Left lung (tissue), 10 donors: Measurements from ENCODE around the gene ATP6V1G3. TPM values are rescaled to one million over a fixed set of nuclear protein-coding genes. Genes with fewer than 3 reads are reported as not detected.

Experiments used
- ATAC-seq: fragments of 200-7000 bp; cut with Tn5 transposase; one replicate; pipeline ENCODE4 v1.9.1; 2020; ENCODE audit warnings: moderate library complexity
- DNase-seq, 4 donors: peaks; one replicate each; pipeline ENCODE4 v3.0.0-alpha.2; 2013 to 2020
- H3K27ac ChIP-seq, 2 donors: fragments of 200-600 bp; sonication (generic) in 1 of 2; one replicate each; pipeline versions ENCODE4 v1.5.0 to v1.8.0; 2020 to 2021
- H3K27me3 ChIP-seq, 2 donors: fragments of 200-600 bp; sonication (generic) in 1 of 2; one replicate each; pipeline versions ENCODE4 v1.5.0 to v1.8.0; 2020 to 2021
- H3K36me3 ChIP-seq, 2 donors: fragments of 200-600 bp; sonication (generic) in 1 of 2; one replicate each; pipeline versions ENCODE4 v1.5.0 to v1.8.0; 2020 to 2021
- H3K4me1 ChIP-seq, 2 donors: fragments of 200-600 bp; one replicate each; pipeline ENCODE4 v1.8.0; 2021
- H3K4me3 ChIP-seq, 2 donors: fragments of 200-600 bp; sonication (generic) in 1 of 2; one replicate each; pipeline versions ENCODE4 v1.5.0 to v1.8.0; 2020 to 2021; ENCODE audit warnings: mild to moderate bottlenecking in 1 of 2
- H3K9me3 ChIP-seq, 2 donors: fragments of 200-600 bp; sonication (generic) in 1 of 2; one replicate each; pipeline versions ENCODE4 v1.5.0 to v1.8.0; 2020 to 2021
- intact Hi-C, 2 donors: fragments of 100-400 bp; cut with DNase I; formaldehyde crosslinking; loops; one replicate each; pipeline versions ENCODE4 v1.11.2 to v1.14.2; 2022
- polyA plus RNA-seq, 6 donors: library from polyadenylated mRNA; unstranded; fragments of 120-200 nt; gene quantifications; one replicate each; pipeline ENCODE4 v1.2.1, GENCODE V29; 2013; ENCODE audit not compliant: insufficient read length in 6 of 6
- total RNA-seq, 2 donors: library from RNA; stranded (reverse); fragmentation: NEBNext Ultra II Directional; extraction: Animal tissue kit (Norgen Biotek cat#: 25700); gene quantifications; one replicate each; pipeline ENCODE4 v1.2.1, GENCODE V29; 2021
- TF ChIP-seq, protein P1 (sequence below), 2 donors: fragments of 200-600 bp; sonication (generic) in 1 of 2; IDR thresholded peaks; one replicate each; pipeline versions ENCODE4 v1.5.0 to v1.8.0; 2021; ENCODE audit warnings: antibody characterized with exemption in 2 of 2
- donor health status: DM: no; HTN: yes; CAD: no.
- donor health status: DM: no; HTN: no; CAD: no.

Gene ATP6V1G3
- total and polyA plus RNA-seq, 8 donors, result not detected

GRCh38 chr1:198490224-198490623 is 50.3 kb downstream of the ATP6V1G3 start:
- Histone ChIP-seq H3K27ac (no peak overlapping the region), H3K9me3 (no peaks in the 10 kb centered on the region), H3K4me1 (no peaks in the 10 kb centered on the region), H3K4me3 (no peak overlapping the region), H3K36me3 (no peaks in the 10 kb centered on the region), H3K27me3 (no peaks in the 10 kb centered on the region)
- TF ChIP-seq, protein P1, sequence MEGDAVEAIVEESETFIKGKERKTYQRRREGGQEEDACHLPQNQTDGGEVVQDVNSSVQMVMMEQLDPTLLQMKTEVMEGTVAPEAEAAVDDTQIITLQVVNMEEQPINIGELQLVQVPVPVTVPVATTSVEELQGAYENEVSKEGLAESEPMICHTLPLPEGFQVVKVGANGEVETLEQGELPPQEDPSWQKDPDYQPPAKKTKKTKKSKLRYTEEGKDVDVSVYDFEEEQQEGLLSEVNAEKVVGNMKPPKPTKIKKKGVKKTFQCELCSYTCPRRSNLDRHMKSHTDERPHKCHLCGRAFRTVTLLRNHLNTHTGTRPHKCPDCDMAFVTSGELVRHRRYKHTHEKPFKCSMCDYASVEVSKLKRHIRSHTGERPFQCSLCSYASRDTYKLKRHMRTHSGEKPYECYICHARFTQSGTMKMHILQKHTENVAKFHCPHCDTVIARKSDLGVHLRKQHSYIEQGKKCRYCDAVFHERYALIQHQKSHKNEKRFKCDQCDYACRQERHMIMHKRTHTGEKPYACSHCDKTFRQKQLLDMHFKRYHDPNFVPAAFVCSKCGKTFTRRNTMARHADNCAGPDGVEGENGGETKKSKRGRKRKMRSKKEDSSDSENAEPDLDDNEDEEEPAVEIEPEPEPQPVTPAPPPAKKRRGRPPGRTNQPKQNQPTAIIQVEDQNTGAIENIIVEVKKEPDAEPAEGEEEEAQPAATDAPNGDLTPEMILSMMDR (IDR thresholded peaks at IDR 0.05), result no peak
- ATAC-seq (no peak), DNase-seq (no peak)
- intact Hi-C loops, result no loop called here

- H3K27ac ChIP-seq, result no peak overlapping the region
- H3K36me3 ChIP-seq, result no peaks in the 10 kb centered on the region
- no peaks in the 10 kb centered on the region for H3K27me3 ChIP-seq
- H3K9me3 ChIP-seq, result no peaks in the 10 kb centered on the region
- DNase-seq, result no peak
- no peak overlapping the region for H3K4me3 ChIP-seq
- TF ChIP-seq, protein P1 (IDR thresholded peaks at IDR 0.05), result no peak
- no peak for ATAC-seq
- H3K4me1 ChIP-seq, result no peaks in the 10 kb centered on the region
- intact Hi-C loops, result no loop called here
Observed at GRCh38 chr1:198486903-198487302, 53.6 kb downstream of the ATP6V1G3 start.

DNA sequence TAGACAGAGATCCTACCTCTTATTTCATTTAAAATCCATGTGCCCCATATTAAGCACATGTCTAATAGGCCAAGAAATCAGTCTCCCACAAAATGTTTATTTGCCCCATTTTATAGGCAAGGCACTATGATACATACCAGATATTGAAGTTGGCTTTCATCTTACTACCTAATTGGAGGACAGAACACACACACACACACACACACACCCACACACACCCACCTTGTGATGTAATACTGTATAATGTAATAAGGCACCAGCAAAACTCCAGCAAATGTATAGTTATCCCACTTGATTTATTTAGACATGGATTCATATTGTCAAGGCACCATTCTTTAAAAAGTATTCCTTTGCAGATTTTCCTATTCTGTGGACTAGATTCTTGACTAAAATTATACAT is 56.8 kb downstream of the ATP6V1G3 start:
- Histone ChIP-seq H3K4me1 (no peaks in the 10 kb centered on the region), H3K27ac (no peak overlapping the region), H3K4me3 (no peak overlapping the region), H3K9me3 (no peaks in the 10 kb centered on the region), H3K36me3 (no peaks in the 10 kb centered on the region), H3K27me3 (no peaks in the 10 kb centered on the region)
- ATAC-seq (no peak), DNase-seq (no peak)
- TF ChIP-seq, protein P1 (IDR thresholded peaks at IDR 0.05), result no peak
- intact Hi-C loops, result no loop called here

DNA sequence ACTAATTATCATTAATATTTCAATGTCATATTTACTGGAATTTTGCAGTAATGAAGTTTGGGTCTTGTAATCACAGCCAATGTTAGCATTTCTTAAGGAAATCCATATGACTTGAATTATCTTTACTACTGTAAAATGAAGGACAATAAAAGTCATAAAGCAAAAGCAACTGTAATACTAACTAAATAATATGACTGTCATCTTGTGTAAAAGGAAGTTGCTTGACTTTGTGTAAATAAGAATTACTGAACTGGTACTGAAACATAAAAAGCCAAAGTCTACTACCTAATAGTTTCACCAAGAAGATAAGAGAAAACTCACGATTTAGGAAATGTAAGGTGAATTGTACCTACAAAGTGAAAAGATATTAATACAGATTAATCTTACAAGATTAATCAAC is 57.5 kb downstream of the ATP6V1G3 start:
- DNase-seq (no peak), ATAC-seq (no peak)
- Histone ChIP-seq H3K27me3 (no peaks in the 10 kb centered on the region), H3K27ac (no peak overlapping the region), H3K4me1 (no peaks in the 10 kb centered on the region), H3K9me3 (no peaks in the 10 kb centered on the region), H3K36me3 (no peaks in the 10 kb centered on the region), H3K4me3 (no peak overlapping the region)
- TF ChIP-seq, protein P1 (IDR thresholded peaks at IDR 0.05), result no peak
- intact Hi-C loops, result no loop called here

- no peaks in the 10 kb centered on the region for H3K4me1 ChIP-seq
- no peaks in the 10 kb centered on the region for H3K36me3 ChIP-seq
- ATAC-seq (no peak), DNase-seq (no peak)
- H3K27ac ChIP-seq, result no peak overlapping the region
- no peaks in the 10 kb centered on the region for H3K9me3 ChIP-seq
- H3K27me3 ChIP-seq, result no peaks in the 10 kb centered on the region
- intact Hi-C loops, result no loop called here
- no peak overlapping the region for H3K4me3 ChIP-seq
- TF ChIP-seq, protein P1 (IDR thresholded peaks at IDR 0.05), result no peak
Observed at GRCh38 chr1:198481661-198482060, 58.8 kb downstream of the ATP6V1G3 start.
